ENCODE results near the gene NR2C2. TPM values are rescaled to one million over a fixed set of nuclear protein-coding genes. Genes with fewer than 3 reads are reported as not detected.

Gene NR2C2
- total and polyA plus RNA-seq, 9 of the 15 experiments (the other 6 are each of a cell fraction or from before 2014, with no cell fraction given): 6.1 to 33.0 (median 14.6) TPM

GRCh38 chr3:14948609-14949038 is 1.2 kb downstream of the NR2C2 start (continued):
- no peak for TF ChIP-seq RBBP5 (IDR thresholded peaks at IDR 0.05; ENCODE audit: borderline replicate concordance, insufficient read depth, low read length, poor library complexity, severe bottlenecking)
- no peak for TF ChIP-seq CBX3 (IDR thresholded peaks at IDR 0.05; ENCODE audit: borderline replicate concordance in 1 of 2, low read length in 2 of 2)
- no peak for TF ChIP-seq MEF2D (tag; conservative IDR thresholded peaks at IDR 0.05; ENCODE audit: low read depth)
- no peak for TF ChIP-seq THRA (IDR thresholded peaks at IDR 0.05)
- TF ChIP-seq CHD1 (IDR thresholded peaks at IDR 0.05; ENCODE audit: low read length): no peak
- peak; percentile 50; the same call in 1 of the 2 replicates for TF ChIP-seq ZNF551 (CRISPR knock-in tag; IDR thresholded peaks at IDR 0.05)
- peak; percentile 44 for TF ChIP-seq SAP30 (IDR thresholded peaks at IDR 0.05; ENCODE audit: borderline replicate concordance, insufficient read depth, low read depth, low read length, poor library complexity, severe bottlenecking)
- TF ChIP-seq ZNF696 (CRISPR knock-in tag; conservative IDR thresholded peaks at IDR 0.05): no peak
- TF ChIP-seq ZNF431 (CRISPR knock-in tag; IDR thresholded peaks at IDR 0.05): no peak
- no peak for TF ChIP-seq MTA1 (IDR thresholded peaks at IDR 0.05; ENCODE audit: borderline replicate concordance)
- TF ChIP-seq GTF2A2 (tag; IDR thresholded peaks at IDR 0.05): no peak
- no peak for TF ChIP-seq CEBPZ (IDR thresholded peaks at IDR 0.05; ENCODE audit: borderline replicate concordance, low read depth, low read length)
- TF ChIP-seq ZNF518B (CRISPR knock-in tag; IDR thresholded peaks at IDR 0.05): no peak
- no peak for TF ChIP-seq ZNF609 (CRISPR knock-in tag; IDR thresholded peaks at IDR 0.05; ENCODE audit: borderline replicate concordance)
